GM19043 (cell line): ENCODE measurements around the gene SERPINE3.
A peak's percentile ranks its signal among the peaks of the same experiment; 100 is the strongest.

Experiments used
- ATAC-seq: cut with Tn5 transposase; IDR thresholded peaks from one replicate; pipeline ENCODE4 v1.9.1; 2021; ENCODE audit warnings: low read depth; ENCODE audit not compliant: unreplicated experiment

Gene SERPINE3

DNA sequence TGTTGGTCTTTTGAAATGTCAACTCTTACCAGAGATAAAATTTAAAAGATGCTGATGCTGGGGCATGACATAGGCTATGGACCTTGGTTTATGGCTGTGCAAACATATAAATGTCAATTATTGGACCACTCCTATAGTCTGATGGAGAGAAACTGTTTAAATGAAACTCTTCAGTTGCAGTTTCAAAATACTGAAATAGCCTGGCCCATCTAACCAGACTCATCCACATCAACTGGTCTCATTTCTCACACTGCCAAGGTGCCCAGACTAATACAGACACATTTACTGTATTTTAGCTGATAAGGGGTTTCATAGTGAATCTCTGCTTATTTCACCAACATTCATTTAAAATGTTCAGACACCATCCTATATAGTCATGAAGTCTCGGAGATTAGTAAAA is 19.9 kb downstream of the SERPINE3 start:
- no peak for ATAC-seq

GRCh38 chr13:51360489-51360888 is 21.0 kb downstream of the SERPINE3 start:
- no peak for ATAC-seq

DNA sequence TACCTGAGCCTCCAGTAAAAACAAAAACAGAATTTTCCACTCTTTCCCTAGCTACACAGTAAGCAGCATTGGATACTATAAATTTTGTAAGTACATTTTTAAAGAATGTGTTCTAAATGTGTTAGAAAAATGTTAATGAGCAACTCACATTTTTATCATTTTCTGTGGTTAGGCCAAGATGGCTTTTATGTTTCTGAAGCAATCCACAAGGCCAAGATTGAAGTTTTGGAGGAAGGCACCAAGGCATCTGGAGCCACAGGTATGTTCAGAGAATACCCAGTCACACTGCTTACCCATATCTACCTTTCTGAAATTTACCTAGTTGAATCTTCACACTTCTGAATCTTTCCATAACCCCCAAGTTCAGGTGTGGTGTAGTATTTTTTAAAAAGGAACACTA is 21.6 kb downstream of the SERPINE3 start:
- no peak for ATAC-seq

- ATAC-seq = no peak
Measured at GRCh38 chr13:51363625-51364024, 24.1 kb downstream of the SERPINE3 start.

- no peak for ATAC-seq
Measured at GRCh38 chr13:51364404-51365008, 25.0 kb downstream of the SERPINE3 start.

DNA sequence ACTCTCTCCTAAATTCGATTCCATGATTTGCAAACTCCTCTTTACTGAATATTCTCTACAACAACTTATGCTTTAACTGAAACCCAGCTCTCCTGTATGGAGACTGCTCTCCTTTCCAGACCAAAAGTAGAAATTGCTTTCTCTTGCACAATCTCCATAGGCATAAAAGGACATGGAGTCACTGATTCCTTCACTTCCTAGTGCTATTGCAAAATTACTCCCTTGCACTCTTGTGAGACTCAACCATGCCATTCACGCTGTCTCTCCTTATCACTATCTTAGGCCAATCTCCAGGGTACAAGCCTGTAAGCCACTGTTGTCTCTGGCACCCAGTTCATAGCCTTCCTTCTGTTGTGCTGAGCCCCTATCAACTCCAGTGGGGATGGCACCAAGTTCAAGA is 30.6 kb downstream of the SERPINE3 start:
- ATAC-seq = no peak

GRCh38 chr13:51370811-51371210 is 31.3 kb downstream of the SERPINE3 start:
- no peak for ATAC-seq

DNA sequence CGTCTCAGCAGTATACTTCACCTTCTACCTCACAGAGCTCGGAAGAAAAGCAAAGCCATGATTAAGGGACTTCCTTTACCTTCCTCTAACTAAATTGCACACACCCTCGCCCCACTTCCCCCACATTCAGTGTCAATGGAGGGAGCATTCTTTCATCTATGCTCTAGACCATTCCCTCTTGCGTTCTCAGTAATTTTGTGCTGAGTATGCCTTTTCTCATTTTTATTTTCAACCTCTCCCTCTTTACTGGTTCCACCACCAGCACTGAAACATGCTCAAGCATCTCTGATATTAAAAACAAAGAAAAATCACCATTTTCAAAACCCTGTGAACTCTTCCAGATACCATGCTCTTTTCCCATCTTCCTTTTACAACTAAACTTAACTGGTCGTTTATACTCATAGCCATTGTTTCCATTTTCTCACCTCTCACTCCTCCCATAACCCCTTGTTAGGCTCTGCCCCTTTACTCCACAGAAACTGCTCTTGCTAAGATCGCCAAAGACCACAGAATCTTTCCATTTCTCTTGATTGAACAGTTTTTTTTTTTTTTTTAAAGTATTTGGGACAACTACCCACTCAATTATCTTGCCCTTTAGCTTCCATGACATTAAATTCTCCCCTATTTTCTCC is 32.4 kb downstream of the SERPINE3 start:
- no peak for ATAC-seq

DNA sequence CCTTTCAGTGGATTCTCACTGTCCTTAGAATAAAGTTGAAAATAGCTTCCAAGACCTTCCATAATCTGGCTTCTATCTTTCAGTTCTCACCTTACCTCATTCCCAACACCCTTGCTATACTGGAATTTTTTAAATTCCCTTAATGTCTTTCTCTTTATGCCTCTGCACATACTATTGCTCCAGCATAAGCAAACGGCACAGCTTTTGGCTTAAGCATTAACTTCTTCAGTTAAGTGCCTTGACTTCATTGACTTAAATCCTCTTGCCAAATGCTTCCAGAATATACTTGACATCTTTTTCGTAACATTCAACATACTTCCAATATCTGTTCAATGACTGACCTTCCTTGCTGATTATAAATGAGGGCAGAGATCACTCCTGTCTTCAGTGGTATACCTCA is 34.0 kb downstream of the SERPINE3 start:
- ATAC-seq = no peak

GRCh38 chr13:51380269-51380668 is 40.8 kb downstream of the SERPINE3 start:
- no peak for ATAC-seq

DNA sequence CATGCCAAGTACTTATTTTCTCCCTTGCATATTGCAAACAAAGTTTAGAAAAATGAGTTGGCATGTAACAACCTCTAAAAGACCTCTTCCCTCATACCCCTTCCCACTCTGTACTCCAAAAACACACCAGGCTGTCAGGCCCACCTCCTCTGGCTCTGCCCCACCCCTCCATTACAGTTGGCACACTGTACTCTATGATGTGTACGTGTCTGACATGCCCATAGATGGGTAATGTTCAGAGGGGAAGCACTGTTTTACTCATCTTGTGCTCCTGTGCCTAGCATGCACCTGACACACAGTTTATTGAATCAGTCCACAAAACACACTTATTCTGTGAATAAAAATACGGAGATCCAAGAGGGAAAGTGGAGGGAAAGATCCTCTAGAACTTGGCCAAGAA is 45.6 kb downstream of the SERPINE3 start:
- ATAC-seq = no peak

- ATAC-seq = no peak
Measured at GRCh38 chr13:51394724-51395123, 55.2 kb downstream of the SERPINE3 start.

DNA sequence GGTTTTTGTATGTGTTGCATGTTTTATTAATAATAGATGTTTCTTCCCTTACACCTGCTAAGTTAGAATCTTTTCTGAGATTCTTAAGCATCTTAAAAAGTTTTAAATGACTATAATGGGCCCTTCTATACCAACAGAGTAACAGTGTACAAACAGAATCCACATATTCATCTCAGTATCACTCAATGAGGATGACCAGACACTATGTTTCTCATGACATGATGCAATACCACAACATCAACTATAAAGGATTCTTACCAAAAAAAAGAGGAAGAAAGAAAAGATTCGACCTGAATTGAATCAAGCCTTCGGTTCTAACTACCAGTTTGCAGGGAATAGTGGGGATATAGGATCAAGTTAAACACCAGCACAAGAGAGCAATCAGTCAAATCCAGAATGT is 56.9 kb downstream of the SERPINE3 start:
- ATAC-seq = peak; percentile 65

- ATAC-seq = no peak
Measured at GRCh38 chr13:51397262-51397941, 57.9 kb downstream of the SERPINE3 start.

- no peak for ATAC-seq
Measured at GRCh38 chr13:51405176-51405575, 65.7 kb downstream of the SERPINE3 start.

DNA sequence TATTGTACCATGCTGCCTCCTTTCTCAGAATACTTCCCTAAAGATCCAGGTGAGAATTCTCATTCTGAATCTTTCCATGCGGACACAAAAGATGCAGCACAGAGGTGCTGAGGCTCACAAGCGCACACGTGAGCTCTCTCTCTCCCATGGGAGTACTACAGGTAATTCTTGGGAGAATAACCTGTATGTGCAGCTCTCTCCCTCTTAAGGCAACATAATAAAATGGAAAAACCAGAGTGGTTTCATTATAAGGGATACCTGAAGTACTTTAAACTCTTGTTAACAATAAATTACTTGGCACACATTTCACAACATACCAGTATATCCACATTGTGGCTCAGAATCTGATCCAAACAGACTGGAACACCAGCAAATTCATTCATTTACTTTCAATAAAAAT is 72.9 kb downstream of the SERPINE3 start:
- ATAC-seq = no peak
